ENCODE measurements around the gene HIP1R. TPM values are rescaled to one million over a fixed set of nuclear protein-coding genes. Genes with fewer than 3 reads are reported as not detected.
"Not testable (repeated sequence)": the region's sequence is repeated elsewhere in the genome, so short reads cannot be mapped to it uniquely, and the experiment has no call there.

HIP1R gene
- total RNA-seq, 4 donors from 2014 or later, result 27.3 to 46.3 (median 44.8) TPM

- Histone ChIP-seq H3K27ac (no peak overlapping the region), H3K4me3 (no peak overlapping the region), H3K4me1 (no peaks in the 10 kb centered on the region), H3K27me3 (no peaks in the 10 kb centered on the region), H3K36me3 (no peaks in the 10 kb centered on the region), H3K9me3 (no peaks in the 10 kb centered on the region)
- DNase-seq, result no peak
- intact Hi-C loops (cut with DNase I), result loop anchor here (10.0 kb wide), 1 partner anchor 161 kb away; no protein-coding TSS in a partner anchor
- TF ChIP-seq, protein P1, sequence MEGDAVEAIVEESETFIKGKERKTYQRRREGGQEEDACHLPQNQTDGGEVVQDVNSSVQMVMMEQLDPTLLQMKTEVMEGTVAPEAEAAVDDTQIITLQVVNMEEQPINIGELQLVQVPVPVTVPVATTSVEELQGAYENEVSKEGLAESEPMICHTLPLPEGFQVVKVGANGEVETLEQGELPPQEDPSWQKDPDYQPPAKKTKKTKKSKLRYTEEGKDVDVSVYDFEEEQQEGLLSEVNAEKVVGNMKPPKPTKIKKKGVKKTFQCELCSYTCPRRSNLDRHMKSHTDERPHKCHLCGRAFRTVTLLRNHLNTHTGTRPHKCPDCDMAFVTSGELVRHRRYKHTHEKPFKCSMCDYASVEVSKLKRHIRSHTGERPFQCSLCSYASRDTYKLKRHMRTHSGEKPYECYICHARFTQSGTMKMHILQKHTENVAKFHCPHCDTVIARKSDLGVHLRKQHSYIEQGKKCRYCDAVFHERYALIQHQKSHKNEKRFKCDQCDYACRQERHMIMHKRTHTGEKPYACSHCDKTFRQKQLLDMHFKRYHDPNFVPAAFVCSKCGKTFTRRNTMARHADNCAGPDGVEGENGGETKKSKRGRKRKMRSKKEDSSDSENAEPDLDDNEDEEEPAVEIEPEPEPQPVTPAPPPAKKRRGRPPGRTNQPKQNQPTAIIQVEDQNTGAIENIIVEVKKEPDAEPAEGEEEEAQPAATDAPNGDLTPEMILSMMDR (IDR thresholded peaks at IDR 0.05), result peak in 5 of 6 experiments; percentile 64 to 76 (median 73)
- no peak for TF ChIP-seq POLR2A (IDR thresholded peaks at IDR 0.05)
- WGBS, 2 donors, result 9 to 19% methylated on average over 10 of the region's 10 CpGs
Measured at GRCh38 chr12:122793685-122794106, 41.6 kb upstream of the HIP1R start.

DNA sequence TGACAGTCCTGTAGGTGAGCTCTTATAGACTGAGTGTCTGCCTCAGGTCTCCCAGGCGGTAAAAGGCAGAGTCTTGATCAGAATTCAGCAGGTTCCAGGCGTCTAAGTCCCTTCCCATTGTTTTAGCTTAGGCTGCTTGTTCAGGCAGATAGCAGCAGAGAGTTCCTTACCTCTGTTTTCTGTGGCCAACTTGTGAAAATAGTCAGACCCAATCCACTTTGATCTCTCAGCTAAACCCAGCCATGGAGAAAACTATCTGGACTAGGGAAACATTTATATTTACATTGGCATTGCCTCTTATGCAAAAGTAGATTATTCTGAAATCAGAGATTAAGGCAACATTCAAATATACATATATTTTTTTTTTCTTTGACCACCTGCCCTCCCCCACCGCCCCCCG lies 39.5 kb upstream of the HIP1R start:
- TF ChIP-seq POLR2A (IDR thresholded peaks at IDR 0.05), result no peak
- TF ChIP-seq, protein P1 (IDR thresholded peaks at IDR 0.05), result no peak
- no peaks in the 10 kb centered on the region for H3K4me1 ChIP-seq
- 57 to 68% methylated on average over 4 of the region's 4 CpGs for WGBS, 2 donors
- no peak for DNase-seq
- H3K36me3 ChIP-seq, result no peaks in the 10 kb centered on the region
- H3K4me3 ChIP-seq, result no peak overlapping the region
- intact Hi-C loops (cut with DNase I), result loop anchor here (10.0 kb wide), 1 partner anchor 159 kb away; no protein-coding TSS in a partner anchor
- H3K27me3 ChIP-seq, result no peaks in the 10 kb centered on the region
- no peak overlapping the region for H3K27ac ChIP-seq
- H3K9me3 ChIP-seq, result no peaks in the 10 kb centered on the region

DNA sequence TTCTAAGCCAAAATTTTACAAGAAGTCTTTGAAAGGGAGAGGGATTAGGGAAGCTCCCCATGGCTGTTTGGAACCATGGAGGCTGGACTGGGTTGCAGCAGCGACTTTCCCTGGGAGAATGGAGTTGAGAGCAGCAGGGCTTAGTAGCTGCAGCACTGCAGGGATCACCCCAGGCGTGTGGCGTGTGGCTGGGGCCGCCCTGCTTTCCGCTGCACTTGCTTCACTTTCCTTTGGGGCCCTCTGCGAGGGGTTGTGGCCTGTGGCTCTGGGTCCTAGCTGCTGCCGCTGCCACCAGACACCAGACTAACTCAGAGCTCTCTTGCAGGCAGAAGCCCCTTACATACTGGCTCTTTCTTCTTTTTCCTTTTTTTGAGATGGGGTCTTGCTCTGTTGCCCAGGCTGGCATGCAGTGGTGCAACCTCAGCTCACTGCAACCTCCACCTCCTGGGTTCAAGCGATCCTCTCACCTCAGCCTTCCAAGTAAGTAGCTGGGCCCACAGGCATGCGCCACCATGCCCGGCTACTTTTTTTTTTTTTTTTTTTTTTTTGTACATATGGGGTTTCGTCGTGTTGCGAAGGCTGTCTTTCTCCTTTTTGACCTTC lies 35.5 kb upstream of the HIP1R start:
- TF ChIP-seq, protein P1 (IDR thresholded peaks at IDR 0.05), result no peak
- TF ChIP-seq POLR2A (IDR thresholded peaks at IDR 0.05), result no peak
- intact Hi-C loops (cut with DNase I), result loop anchor here (10.0 kb wide), 1 partner anchor 155 kb away; no protein-coding TSS in a partner anchor
- H3K27ac ChIP-seq, result no peak overlapping the region
- H3K9me3 ChIP-seq, result no peaks in the 10 kb centered on the region
- no peaks in the 10 kb centered on the region for H3K27me3 ChIP-seq
- WGBS, 2 donors, result 81 to 82% methylated on average over 12 to 13 of the region's 13 CpGs
- H3K4me3 ChIP-seq, result no peak overlapping the region
- H3K36me3 ChIP-seq, result no peaks in the 10 kb centered on the region
- no peaks in the 10 kb centered on the region for H3K4me1 ChIP-seq
- DNase-seq, result no peak

DNA sequence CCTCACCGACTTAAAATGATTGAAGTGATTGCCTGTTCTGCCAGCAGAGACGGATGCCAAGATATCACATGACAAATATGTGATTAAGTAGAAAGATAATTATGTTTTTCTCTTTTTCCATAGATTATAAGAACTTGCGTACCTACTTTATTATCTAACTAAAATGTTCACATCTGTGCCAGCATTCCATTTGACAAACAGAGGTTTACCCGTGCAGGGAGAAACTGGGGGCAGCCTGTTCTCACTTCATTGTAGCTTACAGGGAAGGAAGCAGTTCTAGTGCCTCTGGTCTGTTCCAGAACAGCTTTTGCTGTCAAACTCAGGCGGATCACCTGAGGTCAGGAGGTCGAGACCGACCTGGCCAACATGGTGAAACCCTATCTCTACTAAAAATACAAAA lies 31.3 kb upstream of the HIP1R start:
- Histone ChIP-seq H3K9me3 (no peaks in the 10 kb centered on the region), H3K4me3 (no peak overlapping the region), H3K27ac (no peak overlapping the region), H3K4me1 (no peaks in the 10 kb centered on the region), H3K27me3 (no peaks in the 10 kb centered on the region), H3K36me3 (no peaks in the 10 kb centered on the region)
- intact Hi-C loops (cut with DNase I), result no loop called here
- 72 to 74% methylated on average over 7 of the region's 7 CpGs for WGBS, 2 donors
- no peak for DNase-seq
- no peak for TF ChIP-seq POLR2A (IDR thresholded peaks at IDR 0.05)
- TF ChIP-seq, protein P1 (IDR thresholded peaks at IDR 0.05), result no peak

DNA sequence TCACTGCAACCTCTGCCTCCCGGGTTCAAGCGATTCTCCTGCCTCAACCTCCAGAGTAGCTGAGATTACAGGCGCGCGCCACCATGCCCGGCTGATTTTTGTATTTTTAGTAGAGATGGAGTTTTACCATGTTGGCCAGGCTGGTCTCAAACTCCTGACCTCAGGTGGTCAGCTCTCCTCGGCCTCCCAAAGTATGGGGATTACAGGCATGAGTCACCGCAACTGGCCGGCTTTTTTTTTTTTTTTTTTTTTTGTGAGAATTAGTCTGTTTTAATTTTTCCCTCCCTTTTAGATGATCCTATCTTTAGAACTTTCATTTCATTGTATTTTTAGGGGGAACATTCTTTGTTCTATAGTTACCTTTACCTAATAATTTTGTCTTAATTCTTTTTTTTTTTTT lies 30.3 kb upstream of the HIP1R start:
- H3K27me3 ChIP-seq; intact Hi-C loops (cut with DNase I); H3K27ac ChIP-seq; H3K9me3 ChIP-seq; H3K4me1 ChIP-seq; H3K4me3 ChIP-seq; DNase-seq; H3K36me3 ChIP-seq: not testable (repeated sequence)
- 89 to 92% methylated on average over 9 of the region's 9 CpGs for WGBS, 2 donors

DNA sequence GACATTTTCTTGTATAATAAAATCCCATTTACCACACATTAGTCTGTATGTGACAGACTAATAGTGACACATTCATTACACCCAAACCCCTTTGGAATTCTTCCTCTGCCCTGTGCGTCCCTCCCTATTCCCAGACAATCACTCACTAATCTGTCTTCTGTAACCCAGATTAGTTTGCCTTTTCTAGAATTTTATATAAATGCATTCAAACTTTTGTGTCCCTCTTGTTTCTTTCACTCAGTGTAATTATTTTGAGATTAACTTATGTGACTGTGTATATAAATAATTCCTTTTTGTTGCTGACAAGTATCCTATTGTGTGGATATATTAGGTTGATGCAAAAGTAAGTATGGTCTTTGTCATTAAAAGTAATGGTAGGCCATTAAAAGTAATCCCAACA lies 27.6 kb upstream of the HIP1R start:
- no peak overlapping the region for H3K4me3 ChIP-seq
- 85 to 87% methylated on average over 1 of the region's 1 CpG for WGBS, 2 donors
- no peaks in the 10 kb centered on the region for H3K4me1 ChIP-seq
- H3K27ac ChIP-seq, result no peak overlapping the region
- no peaks in the 10 kb centered on the region for H3K36me3 ChIP-seq
- H3K9me3 ChIP-seq, result no peaks in the 10 kb centered on the region
- intact Hi-C loops (cut with DNase I), result no loop called here
- TF ChIP-seq, protein P1 (IDR thresholded peaks at IDR 0.05), result no peak
- TF ChIP-seq POLR2A (IDR thresholded peaks at IDR 0.05), result no peak
- H3K27me3 ChIP-seq, result no peaks in the 10 kb centered on the region
- no peak for DNase-seq

Measured in esophagus squamous epithelium (tissue), 5 donors.